ENCODE data around the gene FBXW11.
A peak's percentile ranks its signal among the peaks of the same experiment; 100 is the strongest.
"Not testable (repeated sequence)": the region's sequence is repeated elsewhere in the genome, so short reads cannot be mapped to it uniquely, and the experiment has no call there.

FBXW11 gene

DNA sequence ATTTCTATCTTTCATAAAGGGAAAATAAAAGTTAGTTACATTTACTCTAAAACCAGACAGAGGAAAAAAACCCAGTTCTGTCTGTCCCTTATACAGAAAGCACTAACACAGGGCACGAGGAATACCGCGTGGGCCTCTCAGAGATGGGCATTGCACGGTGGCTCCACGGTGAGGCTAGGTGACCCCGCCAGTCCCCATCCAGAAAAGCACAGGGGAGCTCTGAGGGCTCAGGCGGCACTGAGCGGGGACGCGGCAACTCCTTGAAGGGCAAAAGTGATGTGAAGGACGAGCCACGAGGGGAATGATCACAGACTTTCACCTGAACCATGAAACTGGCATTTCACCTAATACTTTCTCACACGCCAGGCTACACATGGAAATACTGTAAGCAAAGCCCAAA is 35.7 kb upstream of the FBXW11 start:
- peaks cover 5% of the 10 kb centered on the region for H3K4me1 Mint-ChIP-seq (ENCODE audit: low read depth)
- H3K36me3 Mint-ChIP-seq (ENCODE audit: low read depth) = peaks cover 19% of the 10 kb centered on the region
- H3K27me3 Mint-ChIP-seq (ENCODE audit: low read depth) = no peaks in the 10 kb centered on the region
- H3K27ac Mint-ChIP-seq = no peak overlapping the region
- no peak overlapping the region for H3K4me3 Mint-ChIP-seq
- no peaks in the 10 kb centered on the region for H3K9me3 Mint-ChIP-seq

DNA sequence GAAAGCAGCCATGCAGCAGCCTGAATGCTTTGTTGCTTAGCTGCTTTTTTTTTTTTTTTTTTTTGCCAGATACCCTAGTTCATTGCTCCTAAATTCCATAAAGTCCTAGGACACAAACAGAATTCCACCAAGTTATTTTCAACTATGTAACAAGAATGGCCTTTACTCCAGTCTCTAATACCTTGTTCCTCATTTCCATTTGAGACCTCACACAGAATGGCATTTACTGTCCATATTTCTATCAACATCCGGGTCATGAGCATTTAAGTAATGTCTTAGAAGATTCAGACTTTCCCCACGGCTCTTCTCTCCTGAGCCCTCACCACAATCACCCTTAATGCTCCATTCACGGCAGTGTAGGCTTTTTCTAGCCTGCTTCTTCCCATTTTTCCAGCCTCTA is 31.7 kb upstream of the FBXW11 start:
- no peak overlapping the region for H3K4me3 Mint-ChIP-seq
- H3K4me1 Mint-ChIP-seq (ENCODE audit: low read depth) = peaks cover 14% of the 10 kb centered on the region
- peaks cover 3% of the 10 kb centered on the region for H3K9me3 Mint-ChIP-seq
- no peak overlapping the region for H3K27ac Mint-ChIP-seq
- no peaks in the 10 kb centered on the region for H3K27me3 Mint-ChIP-seq (ENCODE audit: low read depth)
- H3K36me3 Mint-ChIP-seq (ENCODE audit: low read depth) = peaks cover 2% of the 10 kb centered on the region

DNA sequence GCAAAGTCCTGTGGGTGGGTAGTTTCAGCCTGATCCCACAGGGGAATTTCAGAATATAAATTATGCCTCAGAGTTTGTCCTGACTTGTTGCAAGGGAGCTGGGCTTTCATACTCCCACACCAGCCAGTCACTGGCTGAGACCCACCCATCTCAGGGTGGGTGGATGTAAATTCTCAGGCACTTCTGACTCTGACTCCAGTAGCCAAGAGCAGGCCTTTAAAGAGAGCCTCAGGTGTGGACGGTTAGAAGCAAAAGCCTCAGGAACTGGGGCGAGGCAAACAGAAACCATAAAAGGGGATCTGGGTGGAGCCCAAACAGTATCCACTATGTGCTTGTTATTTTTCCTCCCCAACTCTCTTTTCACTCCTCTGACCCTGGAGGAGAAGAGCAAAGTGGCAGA is 28.6 kb upstream of the FBXW11 start:
- Mint-ChIP-seq H3K27ac (no peak overlapping the region), H3K4me1 (ENCODE audit: low read depth) (peaks cover 12% of the 10 kb centered on the region), H3K9me3 (peaks cover 19% of the 10 kb centered on the region), H3K27me3 (ENCODE audit: low read depth) (no peaks in the 10 kb centered on the region), H3K36me3 (ENCODE audit: low read depth) (peaks cover 4% of the 10 kb centered on the region), H3K4me3 (no peak overlapping the region)

DNA sequence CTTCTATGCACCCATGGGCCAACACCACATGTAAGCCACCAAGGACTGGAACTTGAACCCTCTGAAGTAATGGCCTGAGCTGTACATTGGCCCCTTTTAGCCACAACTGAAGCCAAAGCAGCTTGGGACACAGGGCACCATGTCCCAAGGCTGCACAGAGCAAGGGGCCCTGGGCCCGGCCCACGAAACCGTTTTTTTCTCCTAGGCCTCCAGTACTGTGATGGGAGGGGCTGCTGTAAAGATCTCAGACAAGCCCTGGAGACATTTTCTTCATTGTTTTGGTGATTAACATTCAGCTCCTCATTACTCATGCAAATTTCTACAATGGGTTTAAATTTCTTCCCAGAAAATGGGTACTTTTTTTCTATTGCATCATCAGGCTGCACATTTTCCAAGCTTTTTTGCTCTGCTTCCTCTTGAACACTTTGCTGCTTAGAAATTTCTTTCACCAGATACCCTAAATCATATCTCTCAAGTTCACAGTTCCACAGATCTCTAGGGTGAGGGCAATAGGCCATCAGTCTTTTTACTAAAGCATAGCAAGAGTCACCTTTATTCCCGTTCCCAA is 25.5 kb upstream of the FBXW11 start:
- Mint-ChIP-seq H3K36me3 (ENCODE audit: low read depth) (peaks cover 4% of the 10 kb centered on the region), H3K4me1 (ENCODE audit: low read depth) (peaks cover 10% of the 10 kb centered on the region), H3K4me3 (no peak overlapping the region), H3K27me3 (ENCODE audit: low read depth) (no peaks in the 10 kb centered on the region), H3K9me3 (peaks cover 19% of the 10 kb centered on the region), H3K27ac (no peak overlapping the region)

DNA sequence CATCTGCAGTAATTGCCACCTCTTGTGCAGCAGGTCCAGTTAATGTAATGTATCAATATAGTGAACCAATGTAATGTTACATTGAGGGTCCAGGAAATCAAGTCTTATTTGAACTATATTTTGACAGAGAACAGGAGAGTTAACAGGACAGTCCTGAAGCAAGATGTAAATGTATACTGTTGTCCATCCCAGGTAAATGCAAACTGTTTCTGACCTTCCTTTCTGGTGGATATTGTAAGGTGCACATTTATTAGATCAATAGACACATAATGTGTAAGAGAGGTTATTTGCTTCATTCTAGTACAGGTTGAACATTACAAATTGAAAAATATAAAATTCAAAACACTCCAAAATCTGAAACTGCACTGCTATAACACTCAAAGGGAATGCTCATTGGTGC is 23.4 kb upstream of the FBXW11 start:
- Mint-ChIP-seq H3K27me3 (ENCODE audit: low read depth) (no peaks in the 10 kb centered on the region), H3K4me3 (no peak overlapping the region)

DNA sequence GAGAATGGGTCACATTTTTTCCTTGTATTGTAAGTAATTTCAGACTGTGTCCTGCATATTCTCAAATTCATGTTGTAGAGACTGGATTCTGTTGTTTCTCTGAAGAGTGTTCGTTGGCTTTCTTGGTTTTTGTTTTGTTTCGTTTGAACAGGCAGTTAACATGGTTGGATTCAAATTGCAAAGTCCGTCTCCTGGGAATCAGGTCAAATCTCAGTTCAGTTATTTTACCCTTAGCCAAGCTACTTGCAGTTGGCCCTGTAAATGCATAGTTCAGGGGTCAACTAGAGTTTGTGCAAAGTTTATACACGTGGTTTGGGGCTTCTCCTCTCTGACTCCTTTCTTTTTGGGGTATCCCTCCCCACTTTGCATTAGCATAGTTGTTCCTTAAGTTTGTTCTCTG is 21.7 kb upstream of the FBXW11 start:
- Mint-ChIP-seq H3K27me3 (ENCODE audit: low read depth) (no peaks in the 10 kb centered on the region), H3K4me1 (ENCODE audit: low read depth) (no peaks in the 10 kb centered on the region), H3K27ac (no peak overlapping the region), H3K9me3 (peaks cover 16% of the 10 kb centered on the region), H3K4me3 (no peak overlapping the region), H3K36me3 (ENCODE audit: low read depth) (peaks cover 4% of the 10 kb centered on the region)

More for the DNA sequence above, 23.4 kb upstream of the FBXW11 start:
- Mint-ChIP-seq H3K9me3 (peaks cover 19% of the 10 kb centered on the region), H3K27ac (no peak overlapping the region), H3K36me3 (ENCODE audit: low read depth) (peaks cover 4% of the 10 kb centered on the region), H3K4me1 (ENCODE audit: low read depth) (peaks cover 4% of the 10 kb centered on the region)

DNA sequence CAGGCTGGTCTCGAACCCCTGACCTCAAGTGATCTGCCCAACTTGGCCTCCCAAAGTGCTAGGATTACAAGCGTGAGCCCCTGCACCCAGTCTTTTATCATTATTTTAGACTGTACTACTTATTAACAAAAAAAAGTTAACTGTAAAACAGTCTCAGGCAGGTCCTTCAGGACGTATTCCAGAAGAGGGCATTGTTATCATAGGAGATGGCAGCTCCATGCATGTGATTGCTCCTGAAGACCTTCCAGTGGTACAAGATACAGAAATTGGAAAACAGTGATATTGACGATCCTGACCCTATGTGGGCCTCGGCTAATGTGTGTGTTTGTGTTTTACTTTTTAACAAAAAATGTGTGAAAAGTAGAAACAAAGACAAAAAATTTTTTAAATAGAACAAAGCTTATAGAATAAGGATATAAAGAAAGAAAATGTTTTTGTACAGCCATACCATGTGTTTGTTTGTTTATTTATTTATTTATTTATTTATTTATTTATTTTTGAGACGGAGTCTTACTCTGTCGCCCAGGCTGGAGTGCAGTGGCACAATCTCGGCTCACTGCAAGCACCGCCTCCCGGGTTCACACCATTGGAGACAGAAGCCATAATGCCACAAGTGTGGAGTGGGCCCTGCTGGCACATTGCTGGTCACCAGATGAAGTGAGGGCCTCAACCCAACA is 13.8 kb upstream of the FBXW11 start:
- not testable (repeated sequence) for H3K4me3 Mint-ChIP-seq; H3K27ac Mint-ChIP-seq; H3K9me3 Mint-ChIP-seq; H3K27me3 Mint-ChIP-seq (ENCODE audit: low read depth); H3K4me1 Mint-ChIP-seq (ENCODE audit: low read depth); H3K36me3 Mint-ChIP-seq (ENCODE audit: low read depth)

DNA sequence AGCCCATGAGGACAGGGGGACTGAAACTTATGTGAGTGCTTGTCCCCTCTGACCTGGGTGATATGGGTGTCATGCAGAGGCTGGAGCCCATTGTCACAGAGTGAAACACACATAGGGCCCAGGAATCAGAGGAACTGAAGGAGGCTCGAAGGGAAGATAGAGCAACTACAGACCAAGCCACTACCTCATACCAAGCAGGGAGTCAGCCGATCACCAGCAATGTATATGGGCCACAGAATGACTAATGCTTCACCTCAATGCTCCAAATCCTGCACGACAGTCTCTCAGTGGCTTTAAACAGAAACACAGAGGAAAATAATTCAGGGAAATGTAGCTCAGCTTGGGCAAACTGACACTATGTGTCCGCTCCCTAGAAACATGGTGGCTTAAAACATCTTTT is 8.9 kb upstream of the FBXW11 start:
- H3K27ac Mint-ChIP-seq = no peak overlapping the region

DNA sequence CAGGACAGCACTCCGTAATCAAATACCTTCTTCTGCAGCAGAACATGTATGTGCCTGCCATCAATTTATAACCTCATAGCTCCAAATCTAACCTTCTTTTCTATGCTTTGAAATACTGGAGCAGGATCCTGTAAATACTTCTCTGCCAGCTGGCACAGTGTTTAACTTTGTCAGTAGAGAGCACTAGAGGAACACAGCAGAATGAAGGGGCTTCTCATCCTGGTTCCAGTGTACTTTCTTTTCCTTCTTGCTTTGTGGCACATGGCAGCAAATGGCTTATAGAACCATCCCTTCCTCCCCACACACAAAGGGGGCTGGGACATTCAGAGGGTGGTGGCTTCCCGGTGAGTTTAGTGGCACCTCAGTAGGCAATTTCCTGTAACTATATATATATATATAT is 3.8 kb upstream of the FBXW11 start:
- H3K36me3 Mint-ChIP-seq (ENCODE audit: low read depth) = peaks cover 4% of the 10 kb centered on the region
- no peak overlapping the region for H3K27ac Mint-ChIP-seq
- H3K9me3 Mint-ChIP-seq = no peaks in the 10 kb centered on the region
- peaks cover 17% of the 10 kb centered on the region for H3K4me1 Mint-ChIP-seq (ENCODE audit: low read depth)
- no peaks in the 10 kb centered on the region for H3K27me3 Mint-ChIP-seq (ENCODE audit: low read depth)
- no peak overlapping the region for H3K4me3 Mint-ChIP-seq

More for the DNA sequence above, 8.9 kb upstream of the FBXW11 start:
- Mint-ChIP-seq H3K4me3 (no peak overlapping the region), H3K36me3 (ENCODE audit: low read depth) (no peaks in the 10 kb centered on the region), H3K9me3 (no peaks in the 10 kb centered on the region), H3K4me1 (ENCODE audit: low read depth) (peaks cover under 1% of the 10 kb centered on the region), H3K27me3 (ENCODE audit: low read depth) (no peaks in the 10 kb centered on the region)

DNA sequence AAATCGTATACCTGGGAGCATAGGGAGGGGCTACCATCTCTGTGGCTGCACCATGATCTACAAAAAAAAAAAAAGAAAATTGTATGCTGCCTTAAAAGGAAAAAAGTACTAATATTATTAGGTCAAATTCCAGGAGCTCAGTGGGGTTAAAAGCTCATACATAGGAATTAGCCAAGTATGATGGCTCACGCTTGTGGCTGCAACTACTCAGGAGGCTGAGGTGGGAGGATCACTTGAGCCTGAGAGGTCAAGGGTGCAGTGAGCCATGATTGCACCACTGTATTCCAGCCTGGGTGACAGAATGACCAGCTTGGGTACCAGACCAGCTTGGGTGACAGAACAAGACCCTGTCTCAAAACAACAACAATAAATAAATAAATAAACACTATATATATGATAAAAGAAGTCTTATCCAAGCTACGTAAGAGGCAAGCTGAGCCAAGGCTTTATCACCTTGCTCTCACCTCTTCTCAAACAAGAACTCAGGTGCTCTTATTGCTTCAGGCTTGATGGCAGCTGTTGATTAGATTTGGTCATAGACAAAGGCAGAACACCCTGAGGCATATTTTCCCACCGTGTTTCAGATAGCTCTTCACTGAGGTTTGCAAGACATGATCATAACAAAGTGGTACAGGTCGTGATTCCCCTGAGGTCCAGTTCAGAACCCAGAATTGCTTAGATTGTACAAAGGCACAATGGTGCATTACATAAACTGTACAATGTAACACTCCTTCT is 3.3 kb upstream of the FBXW11 start:
- no peak overlapping the region for H3K4me3 Mint-ChIP-seq
- H3K27me3 Mint-ChIP-seq (ENCODE audit: low read depth) = no peaks in the 10 kb centered on the region
- peaks cover 23% of the 10 kb centered on the region for H3K4me1 Mint-ChIP-seq (ENCODE audit: low read depth)
- no peaks in the 10 kb centered on the region for H3K9me3 Mint-ChIP-seq
- H3K27ac Mint-ChIP-seq = no peak overlapping the region
- H3K36me3 Mint-ChIP-seq (ENCODE audit: low read depth) = peaks cover 4% of the 10 kb centered on the region

DNA sequence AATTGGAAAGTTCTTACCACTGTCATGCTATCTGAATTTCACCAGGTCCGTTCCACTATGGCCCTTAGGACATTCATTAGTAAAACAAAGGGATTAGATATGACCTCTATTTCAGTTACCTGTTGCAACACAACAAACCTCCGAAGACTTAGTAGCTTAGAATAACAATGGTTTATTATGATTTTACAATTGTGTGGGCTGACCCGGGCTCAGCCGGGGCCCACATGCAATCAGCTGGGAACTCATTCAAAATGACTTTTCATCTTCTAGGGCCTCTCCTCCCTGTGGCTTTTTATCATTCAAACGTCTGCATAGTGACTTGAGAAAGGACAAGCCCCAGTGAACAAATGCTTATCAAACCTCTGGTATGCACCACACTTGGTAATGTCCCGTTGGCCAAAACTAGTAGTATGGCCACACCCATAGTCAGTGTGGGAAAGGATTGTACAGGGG is 2.3 kb upstream of the FBXW11 start:
- Mint-ChIP-seq H3K9me3 (no peaks in the 10 kb centered on the region), H3K4me3 (no peak overlapping the region), H3K27me3 (ENCODE audit: low read depth) (no peaks in the 10 kb centered on the region), H3K4me1 (ENCODE audit: low read depth) (peaks cover 25% of the 10 kb centered on the region), H3K27ac (no peak overlapping the region), H3K36me3 (ENCODE audit: low read depth) (peaks cover 4% of the 10 kb centered on the region)

DNA sequence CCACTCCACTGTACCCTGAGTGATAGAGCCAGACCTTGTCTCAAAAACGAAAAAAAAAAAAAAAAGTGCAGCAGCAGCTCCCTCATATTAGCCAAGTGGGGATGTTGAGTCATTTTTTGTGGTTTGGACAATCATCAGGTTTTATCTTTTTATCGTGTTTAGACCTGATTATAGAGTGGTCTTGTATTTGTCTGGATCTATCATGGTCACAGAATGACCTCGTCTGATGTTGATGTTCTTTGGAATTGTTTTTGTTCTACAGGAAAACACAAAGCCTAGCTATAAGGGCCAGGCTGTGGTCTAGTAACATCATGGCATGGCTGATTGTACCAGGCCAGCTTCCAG is 1.6 kb upstream of the FBXW11 start:
- H3K27me3 Mint-ChIP-seq (ENCODE audit: low read depth) = no peaks in the 10 kb centered on the region
- H3K27ac Mint-ChIP-seq = peak overlapping the region; percentile 43
- peak overlapping the region; percentile 96 for H3K4me3 Mint-ChIP-seq
- H3K4me1 Mint-ChIP-seq (ENCODE audit: low read depth) = peaks cover 30% of the 10 kb centered on the region
- H3K36me3 Mint-ChIP-seq (ENCODE audit: low read depth) = peaks cover 4% of the 10 kb centered on the region
- no peaks in the 10 kb centered on the region for H3K9me3 Mint-ChIP-seq

DNA sequence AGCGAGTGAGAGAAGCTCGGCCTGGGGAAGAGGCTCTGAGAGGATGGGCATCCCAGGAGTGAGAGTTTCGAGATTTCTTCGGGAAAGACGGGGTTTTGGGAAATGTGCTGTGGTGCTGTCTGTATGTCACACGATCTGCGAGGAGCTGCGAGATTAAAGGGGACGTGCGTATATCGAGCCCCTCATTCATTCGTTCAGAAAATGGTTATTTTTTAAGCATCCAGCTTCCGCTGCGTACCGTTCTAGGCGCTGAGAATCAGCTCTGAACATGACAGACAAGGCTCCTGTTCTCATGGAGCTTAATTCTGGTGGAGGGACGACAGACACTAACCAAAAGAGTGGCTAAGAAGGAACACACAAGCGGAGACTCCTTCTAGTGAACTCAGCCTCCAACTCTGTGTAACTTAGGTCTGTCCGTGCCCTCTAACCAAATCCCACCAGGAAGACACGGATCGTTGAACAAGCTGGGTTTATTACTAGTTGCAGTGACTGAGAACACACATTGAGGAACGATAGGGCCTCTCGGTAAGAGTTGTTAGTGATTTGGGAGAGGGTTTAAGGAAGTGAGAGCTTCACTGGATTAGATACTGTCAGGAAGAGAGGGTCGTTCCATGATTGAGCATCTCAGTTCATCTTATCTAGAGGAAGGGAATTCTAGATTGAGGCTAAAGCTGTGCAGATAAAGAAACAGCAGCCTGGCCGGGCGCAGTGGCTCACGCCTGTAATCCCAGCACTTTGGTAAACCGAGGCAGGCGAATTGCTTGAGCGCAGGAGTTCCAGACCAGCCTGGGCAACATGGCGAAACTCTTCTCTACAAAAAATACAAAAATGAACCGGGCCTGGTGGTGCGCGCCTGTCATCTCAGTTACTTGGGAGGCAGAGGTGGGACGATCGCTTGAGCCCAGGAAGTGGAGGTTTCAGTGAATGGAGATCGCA is 1.0 kb upstream of the FBXW11 start:
- Mint-ChIP-seq H3K36me3 (ENCODE audit: low read depth) (peaks cover 4% of the 10 kb centered on the region), H3K9me3 (no peaks in the 10 kb centered on the region), H3K27ac (peak overlapping the region; percentile 95), H3K4me3 (peak overlapping the region; percentile 96), H3K4me1 (ENCODE audit: low read depth) (peaks cover 34% of the 10 kb centered on the region), H3K27me3 (ENCODE audit: low read depth) (no peaks in the 10 kb centered on the region)

DNA sequence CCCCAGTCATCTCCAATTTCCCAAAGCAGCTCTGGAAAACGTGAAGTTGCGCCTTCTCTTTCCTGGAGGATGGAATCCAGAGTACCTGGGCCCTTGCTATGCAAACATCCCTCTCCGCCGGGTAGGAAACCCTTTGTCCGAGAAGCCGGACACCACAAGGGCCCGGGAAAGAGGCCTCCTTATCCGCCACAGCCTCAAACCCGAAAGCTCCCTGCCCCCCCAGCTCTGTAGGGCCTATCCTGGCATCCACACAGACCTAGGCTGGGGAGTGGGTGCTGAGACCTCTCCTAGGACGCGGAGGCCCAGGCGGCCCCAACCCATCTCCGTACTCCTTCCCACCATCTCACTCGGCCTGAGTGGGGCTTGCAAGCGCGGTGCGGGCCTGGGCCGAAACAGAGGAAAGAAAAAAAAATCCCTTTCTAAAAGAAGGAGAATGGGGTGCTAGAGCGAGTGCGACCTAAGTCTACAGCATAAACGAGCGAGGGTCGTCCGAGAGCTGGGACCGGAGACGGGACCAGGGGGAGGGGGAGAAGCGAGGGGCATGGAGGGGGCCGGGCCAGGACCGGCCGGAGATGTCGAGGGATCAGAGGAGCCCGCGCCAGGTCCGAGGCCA is 624 bp downstream of the FBXW11 start:
- peak overlapping the region; percentile 94 for H3K27ac Mint-ChIP-seq
- H3K27me3 Mint-ChIP-seq (ENCODE audit: low read depth) = no peaks in the 10 kb centered on the region
- peaks cover 44% of the 10 kb centered on the region for H3K4me1 Mint-ChIP-seq (ENCODE audit: low read depth)
- H3K9me3 Mint-ChIP-seq = no peaks in the 10 kb centered on the region
- H3K36me3 Mint-ChIP-seq (ENCODE audit: low read depth) = peaks cover 4% of the 10 kb centered on the region
- peak overlapping the region; percentile 98 for H3K4me3 Mint-ChIP-seq

Data from T-helper 1 cell treated with Interleukin-12 subunit alpha and Interleukin-12 subunit beta and Interleukin-4 antibody, amounts not matched to agents 30 μg/mL and 1 μg/mL, for 36 hours (primary cell).